ENCODE data around the gene INAFM2. TPM values are rescaled to one million over a fixed set of nuclear protein-coding genes. Genes with fewer than 3 reads are reported as not detected.

The INAFM2 gene
- total and polyA plus RNA-seq, 9 of the 15 experiments (the other 6 are each of a cell fraction or from before 2014, with no cell fraction given), result 11.8 to 43.1 (median 27.2) TPM

DNA sequence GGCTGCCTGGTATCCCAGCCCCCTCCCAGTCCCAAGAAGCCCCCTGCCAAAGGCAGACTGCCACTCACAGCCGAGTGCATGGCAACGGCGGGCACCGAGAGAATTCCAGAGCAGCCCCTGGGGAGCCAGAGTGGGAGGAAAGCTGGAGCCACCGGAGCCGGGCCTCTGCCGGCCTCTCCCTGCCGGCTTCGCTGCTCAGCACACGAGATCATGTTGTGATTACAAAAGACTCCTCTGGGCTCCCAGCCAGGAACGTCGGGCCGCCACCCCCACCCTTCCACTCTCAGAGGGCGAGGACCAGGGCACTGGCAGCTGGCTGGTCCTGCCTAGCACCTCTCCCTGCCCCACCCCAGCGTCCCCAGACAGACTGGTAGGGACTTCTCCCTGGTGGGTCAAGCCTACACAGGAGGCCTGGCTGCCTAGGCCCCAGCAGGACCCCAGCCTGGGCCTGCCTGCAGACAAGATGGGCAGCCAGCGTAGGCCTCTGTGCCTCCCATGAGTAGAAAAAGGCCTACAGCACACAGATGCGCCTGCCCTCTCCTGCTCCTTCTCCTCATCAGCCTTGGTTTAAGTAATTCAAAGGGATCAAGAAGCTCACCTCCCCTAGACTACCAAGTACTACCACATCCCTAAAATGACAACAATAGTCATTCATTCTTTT lies 17.4 kb downstream of the INAFM2 start, which contains the start of gene CCDC9B (continued):
- TF ChIP-seq, protein P1, sequence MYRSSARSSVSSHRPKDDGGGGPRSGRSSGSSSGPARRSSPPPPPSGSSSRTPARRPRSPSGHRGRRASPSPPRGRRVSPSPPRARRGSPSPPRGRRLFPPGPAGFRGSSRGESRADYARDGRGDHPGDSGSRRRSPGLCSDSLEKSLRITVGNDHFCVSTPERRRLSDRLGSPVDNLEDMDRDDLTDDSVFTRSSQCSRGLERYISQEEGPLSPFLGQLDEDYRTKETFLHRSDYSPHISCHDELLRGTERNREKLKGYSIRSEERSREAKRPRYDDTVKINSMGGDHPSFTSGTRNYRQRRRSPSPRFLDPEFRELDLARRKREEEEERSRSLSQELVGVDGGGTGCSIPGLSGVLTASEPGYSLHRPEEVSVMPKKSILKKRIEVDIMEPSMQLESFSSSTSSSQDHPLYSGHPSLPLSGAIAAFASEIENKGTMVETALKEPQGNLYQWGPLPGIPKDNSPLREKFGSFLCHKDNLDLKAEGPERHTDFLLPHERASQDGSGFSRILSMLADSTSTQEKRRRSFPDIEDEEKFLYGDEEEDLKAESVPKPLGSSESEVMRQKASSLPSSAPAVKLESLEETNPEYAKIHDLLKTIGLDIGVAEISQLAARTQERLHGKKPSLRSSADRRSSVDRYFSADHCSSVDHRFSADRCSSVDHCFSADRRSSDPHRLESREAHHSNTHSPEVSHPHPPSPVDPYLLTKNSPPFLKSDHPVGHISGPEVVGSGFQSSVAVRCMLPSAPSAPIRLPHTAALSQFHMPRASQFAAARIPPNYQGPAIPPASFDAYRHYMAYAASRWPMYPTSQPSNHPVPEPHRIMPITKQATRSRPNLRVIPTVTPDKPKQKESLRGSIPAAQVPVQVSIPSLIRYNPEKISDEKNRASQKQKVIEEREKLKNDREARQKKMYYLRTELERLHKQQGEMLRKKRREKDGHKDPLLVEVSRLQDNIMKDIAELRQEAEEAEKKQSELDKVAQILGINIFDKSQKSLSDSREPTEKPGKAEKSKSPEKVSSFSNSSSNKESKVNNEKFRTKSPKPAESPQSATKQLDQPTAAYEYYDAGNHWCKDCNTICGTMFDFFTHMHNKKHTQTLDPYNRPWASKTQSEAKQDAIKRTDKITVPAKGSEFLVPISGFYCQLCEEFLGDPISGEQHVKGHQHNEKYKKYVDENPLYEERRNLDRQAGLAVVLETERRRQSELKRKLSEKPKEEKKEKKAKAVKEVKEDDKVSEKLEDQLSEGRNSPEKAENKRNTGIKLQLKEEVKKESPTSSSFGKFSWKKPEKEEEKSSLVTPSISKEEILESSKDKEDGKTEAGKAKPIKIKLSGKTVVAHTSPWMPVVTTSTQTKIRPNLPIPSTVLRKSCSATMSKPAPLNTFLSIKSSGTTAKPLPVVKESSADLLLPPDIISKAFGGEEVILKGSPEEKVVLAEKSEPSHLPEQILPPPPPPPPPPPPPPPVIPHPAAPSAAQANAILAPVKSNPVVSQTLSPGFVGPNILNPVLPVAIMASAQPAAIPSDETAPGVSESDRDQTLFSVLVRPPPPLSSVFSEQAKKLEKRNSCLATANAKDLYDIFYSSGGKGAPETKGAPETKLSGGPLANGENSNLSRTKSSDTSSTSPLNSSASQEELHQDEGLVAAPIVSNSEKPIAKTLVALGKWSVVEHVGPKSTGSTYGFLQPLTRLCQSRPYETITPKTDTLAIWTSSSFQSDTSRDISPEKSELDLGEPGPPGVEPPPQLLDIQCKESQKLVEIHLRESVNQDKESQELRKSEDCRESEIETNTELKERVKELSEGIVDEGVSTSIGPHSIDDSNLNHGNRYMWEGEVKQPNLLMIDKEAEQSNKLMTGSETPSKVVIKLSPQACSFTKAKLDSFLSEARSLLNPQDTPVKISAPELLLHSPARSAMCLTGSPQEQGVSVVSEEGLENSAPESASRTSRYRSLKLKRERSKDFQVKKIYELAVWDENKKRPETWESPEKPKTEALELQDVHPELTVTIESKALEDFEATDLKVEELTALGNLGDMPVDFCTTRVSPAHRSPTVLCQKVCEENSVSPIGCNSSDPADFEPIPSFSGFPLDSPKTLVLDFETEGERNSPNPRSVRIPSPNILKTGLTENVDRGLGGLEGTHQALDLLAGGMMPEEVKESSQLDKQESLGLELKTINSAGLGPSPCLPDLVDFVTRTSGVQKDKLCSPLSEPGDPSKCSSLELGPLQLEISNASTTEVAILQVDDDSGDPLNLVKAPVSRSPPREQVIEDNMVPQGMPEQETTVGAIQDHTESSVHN (IDR thresholded peaks at IDR 0.05; ENCODE audit: borderline replicate concordance in 1 of 2, low read depth in 1 of 2), result no peak
- no peak for TF ChIP-seq ILF3 (IDR thresholded peaks at IDR 0.05; ENCODE audit: borderline replicate concordance)
- TF ChIP-seq IRF2 (CRISPR knock-in tag; IDR thresholded peaks at IDR 0.05), result no peak
- peak; percentile 36; the same call in 1 of the 2 replicates for TF ChIP-seq CTBP1 (IDR thresholded peaks at IDR 0.05; ENCODE audit: borderline replicate concordance)
- no peak for TF ChIP-seq ZNF592 (IDR thresholded peaks at IDR 0.05)
- no peak for TF ChIP-seq POLR2AphosphoS2 (IDR thresholded peaks at IDR 0.05; ENCODE audit: low read length)
- TF ChIP-seq ZNF696 (CRISPR knock-in tag; conservative IDR thresholded peaks at IDR 0.05), result no peak
- no peak for TF ChIP-seq NR2C1 (IDR thresholded peaks at IDR 0.05)
- no peak for TF ChIP-seq NR2C1 (tag; IDR thresholded peaks at IDR 0.05)
- TF ChIP-seq ETS2 (tag; IDR thresholded peaks at IDR 0.05; ENCODE audit: borderline replicate concordance, poor library complexity, severe bottlenecking), result no peak
- TF ChIP-seq, protein P2, sequence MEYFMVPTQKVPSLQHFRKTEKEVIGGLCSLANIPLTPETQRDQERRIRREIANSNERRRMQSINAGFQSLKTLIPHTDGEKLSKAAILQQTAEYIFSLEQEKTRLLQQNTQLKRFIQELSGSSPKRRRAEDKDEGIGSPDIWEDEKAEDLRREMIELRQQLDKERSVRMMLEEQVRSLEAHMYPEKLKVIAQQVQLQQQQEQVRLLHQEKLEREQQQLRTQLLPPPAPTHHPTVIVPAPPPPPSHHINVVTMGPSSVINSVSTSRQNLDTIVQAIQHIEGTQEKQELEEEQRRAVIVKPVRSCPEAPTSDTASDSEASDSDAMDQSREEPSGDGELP (CRISPR knock-in tag; IDR thresholded peaks at IDR 0.05; ENCODE audit: borderline replicate concordance), result peak; percentile 30; the same call in 1 of the 2 replicates
- no peak for TF ChIP-seq SMARCA4 (IDR thresholded peaks at IDR 0.05)

All from K562 (cell line).